GM23248 (cell line): ENCODE data around the gene EXOC6. TPM values are rescaled to one million over a fixed set of nuclear protein-coding genes. Genes with fewer than 3 reads are reported as not detected.
A peak's percentile ranks its signal among the peaks of the same experiment; 100 is the strongest.
"Not testable (repeated sequence)": the region's sequence is repeated elsewhere in the genome, so short reads cannot be mapped to it uniquely, and the experiment has no call there.

Experiments used
- DNase-seq: peaks from one replicate; pipeline ENCODE4 v3.0.0-alpha.2; 2015
- H2AFZ ChIP-seq: fragments of 200-600 bp; sonication (generic); 2 replicates; pipeline ENCODE4 v1.6.1; 2016; ENCODE audit warnings: antibody characterized with exemption
- H3F3A ChIP-seq: fragments of 200-600 bp; sonication (generic); 2 replicates; pipeline ENCODE4 v1.6.1; 2016; ENCODE audit warnings: mild to moderate bottlenecking, antibody characterized with exemption, mixed run types; ENCODE audit not compliant: insufficient read depth
- H3K27ac ChIP-seq: fragments of 200-600 bp; sonication (generic); 2 replicates; pipeline ENCODE4 v1.5.1; 2016; ENCODE audit warnings: mild to moderate bottlenecking
- H3K27me3 ChIP-seq: fragments of 200-600 bp; sonication (generic); replicated peaks from 2 replicates; pipeline ENCODE4 v1.6.1; 2016; ENCODE audit warnings: mild to moderate bottlenecking; ENCODE audit not compliant: insufficient read depth
- H3K36me3 ChIP-seq: fragments of 200-600 bp; sonication (generic); 2 replicates; pipeline ENCODE4 v1.6.1; 2016; ENCODE audit warnings: low read depth, mild to moderate bottlenecking
- H3K4me1 ChIP-seq: fragments of 200-600 bp; sonication (generic); 2 replicates; pipeline ENCODE4 v1.6.1; 2016; ENCODE audit warnings: mild to moderate bottlenecking; ENCODE audit not compliant: insufficient read depth
- H3K4me2 ChIP-seq: fragments of 200-600 bp; sonication (generic); one replicate; pipeline ENCODE4 v1.6.1; 2016; ENCODE audit warnings: mild to moderate bottlenecking; ENCODE audit not compliant: unreplicated experiment
- H3K4me3 ChIP-seq: fragments of 200-600 bp; sonication (generic); 2 replicates; pipeline ENCODE4 v1.5.1; 2016; ENCODE audit warnings: mild to moderate bottlenecking
- H3K79me2 ChIP-seq: fragments of 200-600 bp; sonication (generic); 2 replicates; pipeline ENCODE4 v1.6.1; 2016; ENCODE audit warnings: mild to moderate bottlenecking; ENCODE audit not compliant: insufficient read depth
- H3K9ac ChIP-seq: fragments of 200-600 bp; sonication (generic); 2 replicates; pipeline ENCODE4 v1.6.1; 2016; ENCODE audit warnings: mild to moderate bottlenecking
- H3K9me2 ChIP-seq: fragments of 200-600 bp; sonication (generic); 2 replicates; pipeline ENCODE4 v1.6.1; 2016; ENCODE audit warnings: mixed run types, mild to moderate bottlenecking, moderate library complexity; ENCODE audit not compliant: insufficient read depth
- H3K9me3 ChIP-seq: fragments of 200-600 bp; sonication (generic); one replicate; pipeline ENCODE4 v1.6.1; 2017; ENCODE audit warnings: low read depth
- H4K20me1 ChIP-seq: fragments of 200-600 bp; sonication (generic); 2 replicates; pipeline ENCODE4 v1.6.0; 2016; ENCODE audit not compliant: insufficient read depth
- EZH2 ChIP-seq: fragments of 200-600 bp; sonication (generic); IDR thresholded peaks from 2 replicates; pipeline ENCODE4 v1.6.1; 2018; ENCODE audit warnings: antibody characterized with exemption, mild to moderate bottlenecking; ENCODE audit not compliant: insufficient read depth, poor library complexity, severe bottlenecking
- EZH2phosphoT487 ChIP-seq: fragments of 200-600 bp; sonication (generic); IDR thresholded peaks from 2 replicates; pipeline ENCODE4 v1.6.1; 2018; ENCODE audit warnings: antibody characterized with exemption, moderate library complexity, mild to moderate bottlenecking, low read depth; ENCODE audit not compliant: insufficient read depth
- WGBS, 2 experiments: methylation state at CpG; one replicate each; pipeline ENCODE4 v1.1.6; 2015 to 2017; ENCODE audit warnings: low lambda C conversion rate in 2 of 2, low coverage in 1 of 2; ENCODE audit errors: missing lambda C conversion rate in 2 of 2; 5-methylcytosine and 5-hydroxymethylcytosine counted together
- in situ Hi-C: fragments of 300-500 bp; cut with MboI; formaldehyde crosslinking; loops from 2 replicates; pipeline ENCODE4 v1.15.0; 2020
- polyA plus RNA-seq: library from polyadenylated mRNA; unstranded; fragments of >200 nt; fragmentation: Nextera tagmentation; extraction: Ambion mirVana; gene quantifications from 2 replicates; pipeline ENCODE4 v1.2.1, GENCODE V29; 2016
- total RNA-seq: library from RNA; depleted of rRNA; stranded (reverse); fragments of >200 nt; shearing (Covaris generic); gene quantifications from 2 replicates; pipeline ENCODE4 v1.2.3, GENCODE V29; 2014

Gene EXOC6
- total and polyA plus RNA-seq, 2 experiments from 2014 or later, result 2.0 to 3.4 TPM

- Histone ChIP-seq H3K9ac (no peak overlapping the region), H3K4me1 (peaks cover 44% of the 10 kb centered on the region), H3K9me3 (no peaks in the 10 kb centered on the region), H3K27ac (no peak overlapping the region), H3K9me2 (no peaks in the 10 kb centered on the region), H3K4me3 (no peak overlapping the region), H3K36me3 (no peaks in the 10 kb centered on the region), H3K4me2 (no peak overlapping the region), H2AFZ (no peak overlapping the region), H3K79me2 (no peaks in the 10 kb centered on the region), H3K27me3 (no peaks in the 10 kb centered on the region), H3F3A (peaks cover 30% of the 10 kb centered on the region), H4K20me1 (no peaks in the 10 kb centered on the region)
- in situ Hi-C loops, result no loop called here
- 75 to 77% methylated on average over 3 of the region's 3 CpGs for WGBS, 2 experiments
- DNase-seq, result peak; percentile 38
- no peak for TF ChIP-seq EZH2phosphoT487
- no peak for TF ChIP-seq EZH2
These were observed 122.2 kb downstream of the EXOC6 start for GRCh38 chr10:92970301-92971070.

GRCh38 chr10:92972066-92972870 lies 123.9 kb downstream of the EXOC6 start:
- in situ Hi-C loops, result no loop called here
- WGBS, 2 experiments, result 37 to 47% methylated on average over 3 of the region's 3 CpGs
- H3K79me2 ChIP-seq, result no peaks in the 10 kb centered on the region

DNA sequence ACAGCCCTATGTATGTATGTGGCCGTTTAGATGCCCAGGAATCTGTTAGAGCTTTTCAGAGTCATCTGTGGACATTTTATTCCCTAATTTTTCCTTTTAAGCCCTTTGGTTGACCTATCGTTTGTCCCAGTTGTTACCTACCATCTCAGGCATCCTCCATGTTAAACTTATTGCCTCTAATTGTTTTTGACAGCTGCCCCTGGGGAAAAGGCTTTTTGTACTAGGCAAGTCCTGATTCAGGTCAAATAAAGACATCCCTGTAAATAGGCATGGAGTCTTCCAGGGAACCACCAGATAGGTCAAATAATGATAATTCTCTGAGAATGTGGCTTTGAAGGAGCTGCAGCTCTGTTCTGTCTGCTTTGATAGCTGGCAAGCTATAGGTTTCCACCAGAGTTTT lies 124.6 kb downstream of the EXOC6 start:
- H3K36me3 ChIP-seq, result no peaks in the 10 kb centered on the region
- H3K79me2 ChIP-seq, result no peaks in the 10 kb centered on the region
- TF ChIP-seq EZH2phosphoT487 (no peak), EZH2 (no peak)
- H3K4me1 ChIP-seq, result peaks cover 39% of the 10 kb centered on the region
- DNase-seq, result no peak
- H3K4me3 ChIP-seq, result no peak overlapping the region
- no peak overlapping the region for H2AFZ ChIP-seq
- 88 to 90% methylated on average over 2 of the region's 2 CpGs for WGBS, 2 experiments
- H3K27me3 ChIP-seq, result no peaks in the 10 kb centered on the region
- H3K27ac ChIP-seq, result no peak overlapping the region
- no peaks in the 10 kb centered on the region for H3K9me2 ChIP-seq
- no peak overlapping the region for H3K9ac ChIP-seq
- peaks cover 26% of the 10 kb centered on the region for H3F3A ChIP-seq
- peak overlapping the region; percentile 5 for H3K4me2 ChIP-seq
- no peaks in the 10 kb centered on the region for H4K20me1 ChIP-seq
- in situ Hi-C loops, result no loop called here
- no peaks in the 10 kb centered on the region for H3K9me3 ChIP-seq

More at GRCh38 chr10:92972066-92972870, 123.9 kb downstream of the EXOC6 start:
- Histone ChIP-seq H3K9me2 (no peaks in the 10 kb centered on the region), H3K4me1 (peaks cover 39% of the 10 kb centered on the region), H3K4me2 (peak overlapping the region; percentile 21), H3K27ac (peak overlapping the region; percentile 30; the same call in 1 of the 2 replicates), H4K20me1 (no peaks in the 10 kb centered on the region), H3K27me3 (no peaks in the 10 kb centered on the region), H2AFZ (peak overlapping the region; percentile 39; the same call in 1 of the 2 replicates), H3K36me3 (no peaks in the 10 kb centered on the region), H3F3A (peaks cover 26% of the 10 kb centered on the region), H3K9ac (no peak overlapping the region), H3K4me3 (no peak overlapping the region), H3K9me3 (no peaks in the 10 kb centered on the region)
- TF ChIP-seq EZH2, result no peak
- TF ChIP-seq EZH2phosphoT487, result no peak
- DNase-seq, result peak; percentile 85

- H3K9ac ChIP-seq, H2AFZ ChIP-seq, H3K4me2 ChIP-seq, H3K27ac ChIP-seq, H3K9me2 ChIP-seq, in situ Hi-C loops, H4K20me1 ChIP-seq, H3F3A ChIP-seq, H3K9me3 ChIP-seq, H3K36me3 ChIP-seq, H3K27me3 ChIP-seq, DNase-seq, H3K4me3 ChIP-seq, H3K79me2 ChIP-seq: not testable (repeated sequence)
- 97% methylated on average over 2 of the region's 5 CpGs; no CpG with 5 or more reads in 1 of the 2 experiments for WGBS, 2 experiments
- peaks cover 14% of the 10 kb centered on the region for H3K4me1 ChIP-seq
These were observed 128.0 kb downstream of the EXOC6 start for GRCh38 chr10:92976278-92976677.
